Right forelimb (tissue), 1 donor: ENCODE data around the gene IGF2R.
"Not testable (repeated sequence)": the region's sequence is repeated elsewhere in the genome, so short reads cannot be mapped to it uniquely, and the experiment has no call there.

Experiments
- DNase-seq: peaks from one replicate; pipeline ENCODE4 v3.0.0-alpha.2; 2018

IGF2R gene

DNA sequence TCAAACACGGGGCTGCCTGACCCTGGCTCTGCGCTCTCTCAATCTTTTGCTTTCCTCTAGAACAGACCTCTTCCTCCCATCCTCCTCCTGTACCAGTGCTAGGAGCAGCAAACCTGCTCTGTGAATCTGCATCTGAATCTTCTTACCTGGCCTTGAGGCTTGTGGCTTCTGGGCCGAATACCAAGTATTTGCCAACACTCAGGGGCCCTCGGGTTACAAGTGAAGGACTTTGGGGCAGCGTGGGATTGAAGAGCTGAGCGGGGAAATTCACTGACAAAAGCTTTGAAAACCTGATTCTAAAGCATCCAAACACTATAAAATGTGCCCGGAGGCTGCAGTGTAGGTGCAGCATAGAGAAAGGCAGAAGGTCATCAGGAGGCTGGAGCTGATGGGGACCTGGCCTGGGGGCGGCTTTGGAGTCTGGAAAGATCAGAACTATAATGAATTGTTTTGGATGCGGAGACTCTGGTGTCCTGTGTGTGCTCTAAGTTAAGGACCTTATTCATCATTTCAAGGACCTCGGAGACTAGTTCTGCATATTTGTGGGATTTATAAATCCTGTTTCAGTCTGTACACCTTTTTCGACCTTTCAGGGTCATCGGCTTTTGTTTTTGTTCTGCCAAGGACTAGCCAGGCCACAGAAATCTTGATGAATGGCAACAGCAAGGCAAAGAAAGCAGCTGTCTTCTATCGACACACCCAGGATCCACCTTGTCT lies 16.4 kb upstream of the IGF2R start:
- DNase-seq: no peak

DNA sequence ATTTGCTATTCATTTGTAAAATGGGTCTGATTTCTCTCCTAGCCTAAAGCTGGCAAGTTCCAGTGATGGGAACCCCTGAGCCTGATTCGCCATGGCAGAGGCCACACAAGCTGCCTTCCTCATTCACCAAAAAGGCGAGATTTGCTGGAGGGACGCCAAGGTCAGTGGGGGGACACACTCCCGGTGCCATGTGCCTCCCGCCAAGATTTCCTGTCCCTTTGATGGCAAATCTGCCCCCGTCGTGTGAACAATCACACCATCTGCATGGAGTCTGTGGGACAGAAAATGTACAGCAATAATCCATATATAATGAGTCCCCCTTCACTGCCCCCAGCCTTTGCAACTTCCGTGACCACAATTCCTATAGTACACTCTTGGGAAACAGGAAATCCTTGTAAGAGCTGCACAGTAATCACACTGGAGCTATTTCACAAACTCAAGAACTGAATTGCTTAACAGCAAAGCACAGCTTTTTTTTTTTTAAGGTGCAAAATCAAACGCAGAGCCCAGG lies 15.7 kb upstream of the IGF2R start:
- DNase-seq: peak; percentile 62

DNA sequence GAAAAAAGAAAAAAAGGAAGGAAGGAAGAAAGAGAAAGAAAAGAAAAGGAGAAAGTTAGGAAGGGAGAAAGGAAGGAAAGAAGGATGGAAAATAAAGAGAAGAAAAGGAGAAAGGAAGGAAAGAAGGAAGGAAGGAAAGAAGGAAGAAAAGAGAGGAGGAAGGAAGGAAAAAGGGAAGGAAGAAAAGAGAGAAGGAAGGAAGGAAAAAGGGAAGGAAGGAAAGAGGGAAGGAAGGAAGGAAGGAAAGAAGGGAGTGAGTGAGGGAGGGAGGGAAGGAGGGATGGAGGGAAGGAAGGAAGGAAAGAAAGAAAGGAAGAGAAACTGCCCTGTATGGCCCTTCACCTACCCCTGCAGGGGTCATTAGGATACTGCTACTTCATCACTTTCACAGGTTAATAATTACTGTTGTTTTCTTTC lies 12.9 kb upstream of the IGF2R start:
- no peak for DNase-seq

DNA sequence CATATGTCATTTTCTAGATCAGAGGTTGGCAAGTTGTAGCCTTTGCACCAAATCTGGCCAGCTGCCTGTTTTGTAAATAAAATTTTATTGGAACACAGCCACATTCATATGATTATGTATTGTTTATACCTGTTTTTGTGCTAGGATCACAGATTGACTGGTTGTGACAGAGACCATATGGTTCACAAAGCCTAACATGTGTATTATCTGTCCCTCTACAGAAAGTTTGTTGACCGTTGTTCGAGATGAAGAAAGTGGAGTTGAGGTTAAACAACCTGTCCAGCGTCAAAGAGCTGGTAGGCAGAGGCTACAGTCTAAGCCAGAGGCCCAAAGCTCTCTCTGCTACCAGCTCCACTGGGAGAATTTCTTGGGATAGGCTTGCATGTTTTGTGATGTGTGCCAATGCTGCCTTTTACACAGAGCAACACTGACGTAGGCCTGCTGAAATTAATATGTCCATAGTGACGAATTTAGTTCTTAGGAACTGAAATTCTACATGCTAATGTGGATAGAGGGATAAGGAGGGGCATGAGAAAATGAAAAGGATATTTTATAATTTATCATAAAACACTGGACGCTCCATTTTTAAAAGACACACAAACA lies 11.7 kb upstream of the IGF2R start:
- DNase-seq: no peak

DNA sequence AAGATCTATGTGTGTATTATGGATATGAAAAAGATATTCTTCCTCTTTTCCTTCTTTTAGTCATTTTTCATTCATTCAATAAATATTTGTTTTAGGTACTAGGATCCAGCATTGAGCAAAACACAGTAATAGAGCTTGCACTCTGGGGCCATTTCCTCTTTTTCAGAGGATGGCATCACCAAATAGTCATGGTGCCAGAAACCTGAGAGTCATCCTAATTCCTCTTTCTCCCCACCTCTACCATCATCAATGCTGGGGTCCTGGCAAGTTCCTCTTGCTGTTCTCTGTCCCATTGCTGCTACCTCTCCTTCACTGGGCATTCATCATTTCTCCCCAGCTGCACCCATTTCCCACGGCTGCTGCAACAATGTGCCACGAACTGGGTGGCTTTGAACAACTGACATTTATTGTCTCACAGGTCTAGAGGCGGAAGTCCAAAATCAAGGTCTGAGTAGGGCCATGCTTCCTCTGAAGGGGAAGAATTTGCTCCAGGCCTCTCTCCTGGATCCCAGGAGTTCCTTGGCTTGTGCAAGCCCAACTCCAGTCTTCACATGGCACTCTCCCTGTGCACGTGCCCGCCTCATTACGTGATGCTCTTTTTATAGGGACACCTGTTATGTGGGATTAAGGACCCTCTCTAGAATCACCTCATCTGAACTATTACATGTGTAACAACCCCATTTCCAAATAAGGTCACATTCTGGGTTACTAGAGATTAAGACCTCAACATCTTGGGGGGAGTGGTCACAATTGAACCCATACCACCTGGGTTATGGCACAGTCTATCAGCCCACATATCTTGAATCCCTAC lies 9.5 kb upstream of the IGF2R start:
- DNase-seq: no peak

DNA sequence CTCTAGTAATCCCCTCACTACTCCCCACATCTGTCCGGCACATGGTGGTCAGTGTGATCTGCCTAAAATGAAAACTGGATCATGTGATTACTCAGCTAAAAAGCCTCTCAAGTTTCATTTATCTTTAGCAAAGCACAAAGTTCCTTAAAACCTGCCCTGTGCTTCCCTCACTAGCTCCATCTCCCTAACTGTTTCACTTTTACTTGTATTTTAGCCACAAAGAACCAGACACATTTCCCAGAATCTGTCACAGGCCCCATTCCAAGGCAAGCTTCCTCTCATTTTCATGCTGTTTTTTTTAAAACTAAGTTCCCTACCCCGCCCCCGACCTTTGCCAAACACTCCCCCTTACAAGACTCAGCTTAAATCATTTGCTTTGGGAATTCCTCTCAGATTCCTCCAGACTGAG lies 8.9 kb upstream of the IGF2R start:
- no peak for DNase-seq

DNA sequence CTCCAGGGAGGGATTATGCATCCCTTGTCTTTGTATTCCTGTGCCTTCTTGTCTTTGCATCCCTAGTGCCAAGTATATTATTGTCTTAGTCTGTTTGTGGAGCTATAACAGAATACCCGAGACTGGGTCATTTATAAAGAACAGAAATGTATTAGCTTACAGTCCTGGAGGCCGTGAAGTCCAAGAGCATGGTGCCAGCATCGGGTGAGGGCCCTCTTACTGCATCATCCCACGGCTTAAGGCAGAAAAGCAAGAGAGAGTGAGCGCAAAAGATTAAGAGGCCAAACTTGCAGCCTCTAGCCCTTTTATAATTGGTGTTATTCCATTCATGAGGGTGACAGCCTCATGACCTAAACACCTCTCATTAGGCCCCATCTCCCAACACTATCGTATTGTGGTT lies 8.4 kb upstream of the IGF2R start:
- no peak for DNase-seq

DNA sequence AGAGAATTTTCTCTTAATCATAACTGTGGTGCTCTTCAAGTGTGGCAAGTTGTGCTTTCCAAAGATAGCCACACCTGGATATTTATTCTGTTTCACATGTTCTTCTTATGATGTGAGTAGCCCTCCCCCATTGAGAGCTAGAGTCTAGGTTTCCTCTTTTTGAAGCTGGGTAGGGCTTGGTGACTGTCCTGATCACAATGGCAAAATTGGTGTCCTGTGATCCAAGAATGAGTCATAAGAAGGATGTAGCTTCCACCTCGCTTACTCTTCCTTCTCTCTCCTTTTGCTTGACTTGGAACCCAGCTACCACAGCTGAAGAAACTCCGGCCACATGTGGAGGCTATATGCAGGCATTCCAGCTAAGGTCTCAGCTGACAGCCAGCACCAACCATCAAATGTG lies 7.4 kb upstream of the IGF2R start:
- no peak for DNase-seq

DNA sequence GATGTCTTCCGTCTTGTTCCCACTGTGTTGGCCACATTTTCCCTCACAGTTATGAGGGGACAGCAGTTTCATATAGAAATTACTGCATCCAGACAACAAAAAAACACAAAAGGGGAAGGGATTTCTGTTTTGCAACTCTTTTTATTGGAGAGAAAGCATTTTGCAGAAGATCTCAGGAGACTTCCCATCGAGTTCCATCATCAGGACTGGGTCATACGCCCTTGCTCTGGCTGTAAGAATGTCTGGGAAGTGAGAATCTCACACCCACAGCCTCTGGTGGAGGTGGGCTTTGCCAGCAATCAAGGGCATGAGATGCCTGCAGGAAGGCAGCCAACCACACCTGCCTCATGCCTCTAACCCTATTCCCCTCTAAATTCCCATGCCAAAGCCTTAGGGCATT lies 5.8 kb upstream of the IGF2R start:
- no peak for DNase-seq

DNA sequence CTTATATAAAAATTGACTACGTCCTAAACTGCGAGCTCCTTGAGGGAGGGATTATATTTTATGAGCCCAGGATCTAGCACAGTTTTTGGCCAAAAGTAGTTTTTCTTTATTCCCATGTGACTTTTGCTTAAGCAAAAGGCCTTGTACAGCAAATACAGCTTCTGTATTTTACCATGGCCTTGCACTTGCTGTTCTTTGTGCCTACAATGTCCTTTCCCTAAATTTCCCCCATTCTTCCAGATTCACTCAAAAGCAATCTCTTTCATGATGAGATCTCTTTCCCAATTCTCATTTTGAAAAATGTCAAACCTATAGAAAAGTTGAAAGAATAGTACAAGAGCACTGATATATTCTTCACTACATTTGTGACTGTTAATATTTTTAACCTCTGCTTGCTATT lies 4.8 kb upstream of the IGF2R start:
- no peak for DNase-seq

DNA sequence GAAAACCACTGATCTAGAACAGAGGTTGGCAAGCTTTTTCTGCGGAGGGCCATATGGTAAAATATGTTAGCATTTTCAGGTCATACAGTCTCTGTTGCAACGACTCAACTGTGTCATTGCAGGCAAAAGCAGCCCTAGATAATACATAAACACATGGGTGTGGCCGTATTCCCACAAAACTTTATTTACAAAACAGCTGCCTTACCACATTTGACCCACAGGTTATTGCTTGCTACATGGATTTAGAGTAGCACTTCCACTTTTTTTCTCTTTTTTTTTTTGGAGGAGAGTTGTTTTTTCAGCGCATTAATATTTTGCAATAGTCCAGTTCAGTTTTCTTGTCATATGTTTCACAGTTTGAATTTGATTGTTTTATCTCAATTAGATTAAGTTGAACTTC lies 2.5 kb upstream of the IGF2R start:
- no peak for DNase-seq

DNA sequence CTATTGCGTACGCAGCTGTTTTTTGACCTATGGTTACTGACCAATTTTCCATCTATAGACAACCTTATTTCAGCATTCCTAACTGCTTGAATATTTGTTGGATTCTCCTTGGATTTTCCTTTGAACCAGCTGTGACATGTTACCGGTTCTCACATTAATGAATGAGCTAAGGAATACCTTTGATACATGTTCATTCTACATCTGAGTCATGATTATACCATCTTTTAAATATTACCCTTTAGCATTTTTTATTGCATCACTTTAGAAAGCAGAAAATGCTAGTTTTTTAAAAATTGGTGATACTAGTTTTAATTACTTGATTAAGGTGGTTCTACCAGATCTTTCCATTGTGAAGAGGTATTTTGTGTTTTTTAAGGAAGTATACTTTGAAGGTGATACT lies 1.9 kb upstream of the IGF2R start:
- DNase-seq: no peak

DNA sequence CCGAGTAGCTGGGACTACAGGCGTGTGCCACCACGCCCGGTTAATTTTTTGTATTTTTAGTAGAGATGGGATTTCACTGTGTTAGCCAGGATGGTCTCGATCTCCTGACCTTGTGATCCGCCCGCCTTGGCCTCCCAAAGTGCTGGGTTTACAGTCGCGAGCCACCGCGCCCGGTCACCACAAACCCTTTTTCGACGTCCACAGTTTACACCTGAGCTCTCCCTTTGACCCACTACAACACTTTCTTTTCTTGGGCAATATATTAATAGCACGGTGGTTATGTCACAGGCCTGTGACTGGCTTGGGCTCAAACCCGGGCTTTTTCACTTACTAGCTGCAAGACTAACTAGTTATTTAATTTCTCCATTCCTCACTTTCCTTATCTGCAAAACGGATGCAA lies 1.3 kb upstream of the IGF2R start:
- DNase-seq: not testable (repeated sequence)

DNA sequence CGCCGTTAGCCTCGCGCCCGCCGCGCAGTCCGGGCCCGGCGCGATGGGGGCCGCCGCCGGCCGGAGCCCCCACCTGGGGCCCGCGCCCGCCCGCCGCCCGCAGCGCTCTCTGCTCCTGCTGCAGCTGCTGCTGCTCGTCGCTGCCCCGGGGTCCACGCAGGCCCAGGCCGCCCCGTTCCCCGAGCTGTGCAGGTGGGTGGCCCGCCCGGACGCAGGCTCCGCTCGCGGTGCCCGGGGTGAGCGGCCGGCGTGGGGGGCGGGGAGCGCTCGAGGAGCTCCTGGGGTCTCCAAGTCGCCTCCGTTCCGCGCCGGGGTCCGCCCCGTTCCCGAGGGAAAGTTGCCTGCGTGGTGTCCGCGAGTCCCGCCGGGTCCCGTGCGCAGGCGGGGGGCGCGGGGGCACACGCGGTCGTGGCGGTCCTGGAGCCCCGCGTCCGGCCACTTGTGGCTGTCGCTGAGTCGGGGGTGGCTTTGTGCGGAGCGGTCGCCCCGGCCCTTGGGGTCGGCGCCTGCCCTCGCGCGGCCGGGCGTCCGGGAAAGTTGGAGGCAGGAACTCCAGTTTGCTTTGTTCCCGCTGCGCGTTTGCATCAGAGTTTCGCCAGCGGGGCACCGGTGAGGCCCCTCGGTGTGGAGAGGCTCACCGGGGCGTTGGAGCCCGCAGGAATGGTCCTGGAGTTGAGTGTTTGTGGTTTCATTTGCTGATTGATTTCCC lies 476 bp downstream of the IGF2R start:
- peak; percentile 73 for DNase-seq

DNA sequence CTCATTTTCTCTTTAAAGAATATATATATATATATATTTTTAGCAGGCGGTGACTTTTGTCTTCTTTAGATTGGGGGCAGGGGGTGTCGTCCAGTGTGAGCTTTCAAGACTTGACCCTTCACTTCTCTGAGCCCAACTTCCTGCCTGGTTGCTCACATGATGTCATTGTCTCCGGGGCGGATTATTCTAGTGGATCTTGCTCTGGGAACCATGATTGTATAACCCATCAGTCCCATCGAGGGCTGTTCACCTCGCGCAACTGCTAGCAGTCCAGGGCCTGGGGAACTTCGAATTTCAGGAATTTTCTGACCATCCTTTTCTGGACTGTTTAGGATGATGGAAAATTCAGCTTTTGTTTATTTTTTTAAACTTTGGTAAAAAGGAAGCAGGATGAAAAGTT lies 1.0 kb downstream of the IGF2R start:
- DNase-seq: peak; percentile 68

DNA sequence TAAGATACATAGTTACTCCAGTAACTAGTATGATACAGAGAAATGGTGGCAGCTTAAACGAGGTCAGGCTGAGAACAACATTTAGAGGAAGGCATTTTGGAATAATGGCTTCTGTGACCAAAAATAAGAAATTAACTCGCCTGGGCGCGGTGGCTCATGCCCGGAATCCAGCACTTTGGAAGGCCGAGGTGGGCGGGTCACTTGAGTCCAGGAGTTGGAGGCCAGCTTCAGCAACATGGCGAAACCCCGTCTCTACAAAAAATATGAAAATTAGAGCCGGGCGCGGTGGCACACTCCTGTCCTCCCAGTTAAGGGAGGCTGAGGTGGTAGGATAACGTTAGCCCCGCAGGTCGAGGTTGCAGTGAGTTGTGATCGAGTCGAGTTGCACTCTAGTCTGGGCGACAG lies 1.8 kb downstream of the IGF2R start:
- no peak for DNase-seq

DNA sequence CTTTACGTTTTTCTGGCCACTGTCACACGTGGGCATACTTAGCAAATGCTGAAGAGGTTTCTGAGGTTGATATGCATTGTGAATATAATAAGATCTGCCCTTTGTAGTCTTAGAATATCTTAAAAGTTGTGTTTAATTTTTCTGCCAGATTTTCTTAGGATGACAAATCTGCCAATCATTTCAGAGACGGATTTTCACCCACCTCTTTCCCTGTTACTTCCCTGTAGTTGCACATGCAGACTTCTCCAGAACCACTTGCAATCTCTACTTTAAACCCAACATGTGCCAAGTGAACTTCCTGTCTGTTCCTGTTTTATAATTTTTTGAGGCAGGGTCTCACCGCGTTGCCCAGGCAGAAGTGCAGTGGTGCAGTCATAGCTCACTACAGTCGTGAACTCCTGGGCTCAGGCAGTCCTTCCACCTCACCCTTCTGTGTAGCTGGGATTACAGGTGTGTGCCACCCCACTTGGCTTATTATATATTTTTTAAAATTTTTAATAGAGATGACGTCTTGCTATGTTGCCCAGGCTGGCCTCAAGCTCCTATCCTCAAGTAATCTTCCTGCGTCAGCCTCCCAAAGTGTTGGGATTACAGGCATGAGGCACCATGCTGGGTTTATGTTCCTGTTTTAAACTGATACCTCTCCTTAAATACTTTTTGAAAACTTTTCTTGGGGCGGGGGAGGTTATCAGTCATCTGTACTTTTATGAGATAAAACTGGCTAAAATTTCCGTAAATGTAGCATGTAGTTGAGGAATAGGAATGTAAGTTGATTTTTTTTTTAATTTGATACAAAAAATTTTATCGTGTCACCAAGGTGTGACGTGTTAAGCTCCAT lies 2.7 kb downstream of the IGF2R start:
- no peak for DNase-seq

DNA sequence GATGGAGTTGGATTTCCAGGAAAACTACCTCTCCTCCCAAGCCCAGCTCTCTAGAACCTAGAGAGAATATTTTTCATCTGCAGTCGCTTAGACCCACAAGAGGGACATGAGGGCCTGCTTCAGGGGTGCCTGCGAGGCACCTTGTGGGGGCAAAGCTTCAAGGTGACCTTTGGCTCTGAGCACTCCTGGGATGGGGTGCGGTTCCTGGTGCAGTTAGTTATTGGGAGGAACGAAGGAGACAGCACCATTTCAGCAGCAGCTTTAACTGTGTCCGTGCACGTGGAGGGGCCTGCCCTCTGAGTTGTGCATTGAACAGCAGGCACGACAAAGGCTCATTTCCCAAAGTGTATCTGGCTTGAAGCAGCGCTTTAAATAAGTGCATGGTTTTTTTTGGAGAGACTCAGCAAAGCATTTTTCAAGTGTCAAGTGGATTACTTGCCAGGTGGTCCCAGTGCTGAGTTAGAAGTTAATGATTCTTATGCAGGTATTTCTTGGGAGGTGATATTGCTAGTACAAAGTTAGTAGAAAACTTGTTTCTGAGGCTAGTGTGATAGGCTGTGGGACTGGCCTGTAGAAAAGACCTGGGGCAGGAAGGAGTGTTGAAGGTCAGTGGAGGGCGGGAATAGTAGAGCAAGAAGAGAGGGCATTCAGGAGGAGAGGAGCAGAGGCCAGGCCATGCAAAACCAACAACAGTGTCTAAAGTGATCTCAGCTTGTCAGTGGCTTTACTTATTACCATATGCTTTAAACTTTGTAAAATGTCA lies 3.8 kb downstream of the IGF2R start:
- DNase-seq: no peak

DNA sequence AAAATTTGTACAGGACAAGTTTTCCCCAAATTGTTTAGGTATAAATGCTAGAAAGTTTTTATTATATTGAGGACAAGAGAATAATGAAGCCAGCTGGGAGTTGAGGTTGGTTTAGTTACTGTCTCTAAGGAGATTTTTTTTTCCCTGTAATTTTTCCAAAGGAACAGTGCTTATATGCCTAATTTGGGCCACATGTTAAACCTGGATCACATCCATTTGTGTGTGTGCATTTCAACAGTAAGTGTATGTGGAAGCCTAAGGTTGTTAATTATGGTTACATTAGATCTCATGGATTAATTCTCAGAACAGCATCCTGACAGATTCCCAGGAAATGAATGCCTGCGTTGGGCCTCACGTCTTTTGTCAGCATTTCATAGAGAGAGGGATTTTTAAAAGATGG lies 4.5 kb downstream of the IGF2R start:
- DNase-seq: no peak

DNA sequence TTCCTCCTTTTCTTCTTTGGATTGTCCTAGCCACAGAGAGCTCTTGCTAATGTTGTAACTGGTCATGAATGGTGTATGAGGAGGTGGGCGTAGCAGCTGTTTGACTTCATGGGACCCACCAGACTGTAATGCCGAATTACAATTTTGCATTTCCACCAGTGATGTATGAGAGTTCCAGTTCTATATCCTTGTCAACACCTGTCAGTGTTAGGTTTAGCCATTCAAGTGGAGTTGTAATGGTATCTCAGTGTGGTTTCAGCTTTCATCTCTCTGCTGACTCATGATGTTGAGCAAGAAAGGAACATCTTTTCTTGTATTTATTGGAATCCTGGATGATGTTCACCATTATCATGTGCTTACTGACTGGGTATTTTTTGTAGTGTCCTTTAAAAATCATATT lies 5.1 kb downstream of the IGF2R start:
- DNase-seq: no peak

DNA sequence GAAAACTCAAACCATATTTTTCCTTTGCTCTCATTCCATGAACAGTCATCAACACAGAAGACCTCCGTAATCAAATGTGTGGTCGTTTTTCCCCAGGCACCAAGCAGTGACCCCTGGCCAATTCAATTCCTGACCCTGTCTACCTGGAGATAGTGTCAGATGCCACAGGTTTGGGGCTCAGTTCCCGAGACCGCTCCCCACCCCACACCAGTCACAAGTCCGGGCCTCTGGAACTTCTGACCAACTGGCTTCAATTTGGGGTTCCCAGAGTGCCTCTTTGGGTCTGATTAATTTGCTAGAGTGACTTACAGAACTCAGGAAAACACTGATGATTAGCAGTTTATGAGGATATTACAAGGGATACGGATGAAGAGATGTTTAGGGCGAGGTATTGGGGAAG lies 6.0 kb downstream of the IGF2R start:
- DNase-seq: no peak
